Measurements from ENCODE around the gene KIF11. TPM values are rescaled to one million over a fixed set of nuclear protein-coding genes. Genes with fewer than 3 reads are reported as not detected.
A peak's percentile ranks its signal among the peaks of the same experiment; 100 is the strongest.
"Not testable (repeated sequence)": the region's sequence is repeated elsewhere in the genome, so short reads cannot be mapped to it uniquely, and the experiment has no call there.

KIF11 gene
- total RNA-seq, 1 donor from 2014 or later: 7.1 TPM

- Mint-ChIP-seq H3K9me3 (ENCODE audit: low read depth) (no peaks in the 10 kb centered on the region), H3K27ac (ENCODE audit: unreplicated experiment) (peak within 1 kb of the TSS; percentile 92), H3K4me1 (ENCODE audit: low read depth) (peaks cover 38% of the 10 kb centered on the region), H3K27me3 (ENCODE audit: low read depth) (no peaks in the 10 kb centered on the region), H3K4me3 (ENCODE audit: unreplicated experiment) (peak within 1 kb of the TSS; percentile 68), H3K36me3 (ENCODE audit: low read depth) (peaks cover 3% of the 10 kb centered on the region)
- peak; percentile 91 for TF ChIP-seq CTCF (IDR thresholded peaks at IDR 0.05)
- peak; percentile 96 for DNase-seq (ENCODE audit: low spot score)
These were observed 19.0 kb upstream of the KIF11 start, which contains the start of gene IDE for GRCh38 chr10:92573798-92574547. Gene IDE (minus strand): TSS chr10:92574093. CDS start chr10:92574019, 74 bp downstream.

DNA sequence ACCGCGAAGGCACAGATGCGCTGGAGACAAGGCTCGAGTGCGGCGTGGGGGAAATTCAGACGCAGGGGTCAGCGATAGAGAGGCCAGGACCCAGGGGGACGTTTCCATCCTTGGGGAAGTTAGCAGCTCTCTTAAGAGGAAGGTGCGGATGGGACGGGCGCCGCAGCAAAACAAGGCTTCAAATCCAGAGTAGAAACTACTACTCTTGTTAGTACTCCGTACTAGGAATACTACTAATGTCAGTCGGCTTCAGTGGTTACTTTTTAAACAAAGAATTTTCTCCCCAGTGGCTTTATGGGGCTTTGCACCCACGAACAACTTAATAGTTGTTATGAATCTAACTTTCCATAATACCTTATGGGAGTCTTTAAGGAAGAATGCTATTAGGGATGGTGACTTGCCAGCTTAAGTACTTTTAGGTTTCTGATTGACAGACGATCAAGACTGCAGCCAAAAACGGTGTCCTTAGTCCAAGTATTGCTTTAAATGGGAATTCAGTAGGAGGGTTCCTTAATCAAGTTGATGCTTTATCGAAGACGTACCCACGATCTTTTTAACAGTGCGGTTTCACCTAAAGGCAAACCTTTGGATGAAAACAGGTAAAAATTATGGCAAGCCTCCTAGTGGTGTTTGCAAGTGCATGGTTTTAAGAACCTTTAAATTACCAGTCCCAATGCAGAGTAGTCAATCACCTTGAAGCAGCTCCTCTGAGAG lies 18.2 kb upstream of the KIF11 start:
- TF ChIP-seq CTCF (IDR thresholded peaks at IDR 0.05): peak; percentile 79
- peaks cover 34% of the 10 kb centered on the region for H3K4me1 Mint-ChIP-seq (ENCODE audit: low read depth)
- H3K27me3 Mint-ChIP-seq (ENCODE audit: low read depth): no peaks in the 10 kb centered on the region
- peak overlapping the region; percentile 68 for H3K4me3 Mint-ChIP-seq (ENCODE audit: unreplicated experiment)
- H3K9me3 Mint-ChIP-seq (ENCODE audit: low read depth): no peaks in the 10 kb centered on the region
- no peak for DNase-seq (ENCODE audit: low spot score)
- H3K27ac Mint-ChIP-seq (ENCODE audit: unreplicated experiment): peak overlapping the region; percentile 87
- no peaks in the 10 kb centered on the region for H3K36me3 Mint-ChIP-seq (ENCODE audit: low read depth)

GRCh38 chr10:92575961-92576360 lies 17.0 kb upstream of the KIF11 start:
- Mint-ChIP-seq H3K9me3 (ENCODE audit: low read depth) (no peaks in the 10 kb centered on the region), H3K4me1 (ENCODE audit: low read depth) (peaks cover 31% of the 10 kb centered on the region), H3K36me3 (ENCODE audit: low read depth) (no peaks in the 10 kb centered on the region), H3K27me3 (ENCODE audit: low read depth) (no peaks in the 10 kb centered on the region), H3K27ac (ENCODE audit: unreplicated experiment) (no peak overlapping the region), H3K4me3 (ENCODE audit: unreplicated experiment) (no peak overlapping the region)
- TF ChIP-seq CTCF (IDR thresholded peaks at IDR 0.05): no peak
- DNase-seq (ENCODE audit: low spot score): no peak

DNA sequence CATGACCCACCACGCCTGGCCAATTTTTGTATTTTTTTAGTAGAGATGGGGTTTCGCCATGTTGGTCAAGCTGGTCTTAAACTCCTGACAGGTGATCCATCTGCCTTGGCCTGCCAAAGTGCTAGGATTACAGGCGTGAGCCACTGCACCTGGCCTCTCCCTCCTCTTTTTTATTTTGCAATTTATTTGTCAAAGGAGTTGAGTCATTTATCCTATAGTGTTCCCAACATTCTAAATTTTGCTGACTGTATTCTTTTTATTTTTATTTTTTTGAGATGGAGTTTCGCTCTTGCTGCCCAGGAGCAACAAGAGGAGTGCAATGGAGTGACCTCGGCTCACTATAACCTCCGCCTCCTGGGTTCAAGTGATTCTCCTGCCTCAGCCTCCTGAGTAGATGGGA lies 10.6 kb upstream of the KIF11 start:
- not testable (repeated sequence) for H3K36me3 Mint-ChIP-seq (ENCODE audit: low read depth); H3K27me3 Mint-ChIP-seq (ENCODE audit: low read depth); H3K4me1 Mint-ChIP-seq (ENCODE audit: low read depth); H3K27ac Mint-ChIP-seq (ENCODE audit: unreplicated experiment); H3K9me3 Mint-ChIP-seq (ENCODE audit: low read depth); DNase-seq (ENCODE audit: low spot score); H3K4me3 Mint-ChIP-seq (ENCODE audit: unreplicated experiment)

DNA sequence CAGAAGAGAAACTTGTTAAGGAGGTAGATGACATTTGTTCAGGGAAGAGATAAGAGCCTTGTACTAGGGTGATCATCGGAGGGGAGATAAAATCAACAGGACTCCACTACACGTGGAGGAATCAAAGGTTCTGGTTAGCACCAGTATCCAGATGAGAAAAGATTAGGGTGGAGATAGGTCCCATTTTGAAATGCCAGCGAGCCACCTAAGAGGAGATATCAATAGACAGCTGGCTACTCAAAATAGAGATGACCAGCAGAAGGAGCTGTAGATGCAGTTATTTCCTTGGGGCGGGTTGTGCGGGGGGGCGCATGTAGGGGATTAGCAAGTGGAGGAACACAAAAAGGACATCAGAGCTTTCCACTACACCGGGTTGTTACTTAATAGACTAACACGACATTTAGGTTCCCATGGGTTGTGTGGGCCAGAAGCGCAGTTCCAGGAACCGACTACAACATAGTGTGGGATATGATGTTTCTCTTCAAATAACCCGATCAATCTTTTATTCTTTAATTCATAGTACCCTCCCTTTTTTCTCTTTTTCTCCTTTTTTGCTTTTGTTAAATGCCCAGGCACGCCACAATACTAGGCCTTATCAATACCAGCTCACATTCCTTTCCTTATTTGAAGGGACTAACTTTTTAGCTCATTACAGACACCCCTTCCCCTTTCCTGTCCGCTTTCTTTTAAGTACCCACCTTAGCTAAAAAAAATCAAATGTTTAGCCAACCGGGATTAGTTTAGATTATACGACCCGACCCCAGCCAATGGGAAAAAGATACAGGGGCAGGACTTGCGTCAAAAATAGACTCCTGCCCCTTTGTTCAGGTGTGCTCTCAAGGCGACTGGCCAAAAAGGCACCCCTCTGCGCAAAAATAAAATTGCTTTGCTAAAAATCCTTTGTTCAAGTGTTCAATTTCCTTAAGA lies 2.0 kb upstream of the KIF11 start:
- Mint-ChIP-seq H3K9me3 (ENCODE audit: low read depth) (no peaks in the 10 kb centered on the region), H3K36me3 (ENCODE audit: low read depth) (no peaks in the 10 kb centered on the region), H3K27me3 (ENCODE audit: low read depth) (no peaks in the 10 kb centered on the region), H3K27ac (ENCODE audit: unreplicated experiment) (peak overlapping the region; percentile 93), H3K4me3 (ENCODE audit: unreplicated experiment) (peak overlapping the region; percentile 92), H3K4me1 (ENCODE audit: low read depth) (peaks cover 42% of the 10 kb centered on the region)
- no peak for DNase-seq (ENCODE audit: low spot score)
- TF ChIP-seq CTCF (IDR thresholded peaks at IDR 0.05): peak; percentile 68

Measured in chondrocyte (in vitro differentiated cells).